NCI-H345 treated with DMSO at 0.1 percent for 48 hours (cell line): ENCODE results near the gene PPP2R1B.
"Not testable (repeated sequence)": the region's sequence is repeated elsewhere in the genome, so short reads cannot be mapped to it uniquely, and the experiment has no call there.

Experiments used
- DNase-seq: peaks from one replicate; lab custom pipeline; 2025; ENCODE audit not compliant: unreplicated experiment; lab: John Stamatoyannopoulos, UW

The PPP2R1B gene

GRCh38 chr11:111729071-111729830, 36.9 kb downstream of the PPP2R1B start:
- peak; percentile 21 for DNase-seq

- DNase-seq: no peak
These were observed 38.8 kb downstream of the PPP2R1B start for GRCh38 chr11:111727431-111727830.

- DNase-seq: no peak
These were observed 39.9 kb downstream of the PPP2R1B start for GRCh38 chr11:111726301-111726713.

DNA sequence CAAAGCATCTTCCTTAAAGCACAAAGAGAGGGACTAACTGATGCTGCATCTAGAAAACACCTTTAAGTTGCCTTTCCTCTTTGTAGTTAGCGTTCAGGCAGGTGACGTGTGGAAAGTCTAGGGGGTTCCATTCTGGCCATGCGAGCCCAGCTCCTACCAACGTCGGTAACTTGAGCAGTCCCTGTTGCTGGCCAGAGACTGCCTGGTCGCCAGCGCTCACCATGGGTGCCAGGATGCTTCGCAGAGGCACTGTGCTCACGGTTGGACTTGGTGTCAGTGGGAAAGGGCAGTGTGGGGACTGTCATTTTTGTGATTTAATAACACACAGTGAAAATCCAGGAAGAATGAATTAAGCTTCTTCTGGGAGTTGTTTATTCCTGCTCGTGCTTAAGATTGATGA, 40.6 kb downstream of the PPP2R1B start:
- DNase-seq: no peak

DNA sequence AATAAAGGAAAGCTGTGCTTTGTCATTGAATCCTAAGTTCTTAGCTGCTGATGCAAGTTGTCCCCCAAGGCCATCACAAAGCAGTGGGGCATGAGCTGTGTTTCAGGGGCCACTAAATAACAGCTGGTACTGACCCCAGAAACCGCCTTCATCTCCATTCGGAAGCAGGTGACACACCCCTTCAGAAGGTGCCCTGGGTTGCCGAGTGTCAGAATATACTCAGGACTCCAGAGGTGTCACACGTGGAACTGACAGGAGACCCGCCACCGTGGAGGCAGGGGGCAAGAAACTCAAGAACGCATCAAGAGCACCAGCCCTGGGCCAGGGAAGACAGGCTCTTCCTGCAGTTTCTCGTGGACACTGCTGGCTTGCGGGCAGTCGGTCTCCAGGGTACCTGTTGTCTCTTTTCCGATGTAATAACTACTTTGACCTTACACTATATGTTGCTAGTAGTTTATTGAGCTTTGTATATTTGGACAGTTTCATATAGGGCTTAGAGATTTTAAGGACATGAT, 41.5 kb downstream of the PPP2R1B start:
- DNase-seq: no peak

DNA sequence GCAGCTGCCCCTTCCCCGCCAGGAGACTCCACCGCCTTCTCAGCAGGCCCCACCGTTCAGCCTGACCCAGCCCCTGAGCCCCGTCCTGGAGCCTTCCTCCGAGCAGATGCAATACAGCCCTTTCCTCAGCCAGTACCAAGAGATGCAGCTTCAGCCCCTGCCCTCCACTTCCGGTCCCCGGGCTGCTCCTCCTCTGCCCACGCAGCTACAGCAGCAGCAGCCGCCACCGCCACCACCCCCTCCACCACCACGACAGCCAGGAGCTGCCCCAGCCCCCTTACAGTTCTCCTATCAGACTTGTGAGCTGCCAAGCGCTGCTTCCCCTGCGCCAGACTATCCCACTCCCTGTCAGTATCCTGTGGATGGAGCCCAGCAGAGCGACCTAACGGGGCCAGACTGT, 42.6 kb downstream of the PPP2R1B start:
- no peak for DNase-seq

GRCh38 chr11:111722501-111722900, 43.7 kb downstream of the PPP2R1B start:
- DNase-seq: no peak

GRCh38 chr11:111720801-111721494, 45.2 kb downstream of the PPP2R1B start:
- DNase-seq: no peak

DNA sequence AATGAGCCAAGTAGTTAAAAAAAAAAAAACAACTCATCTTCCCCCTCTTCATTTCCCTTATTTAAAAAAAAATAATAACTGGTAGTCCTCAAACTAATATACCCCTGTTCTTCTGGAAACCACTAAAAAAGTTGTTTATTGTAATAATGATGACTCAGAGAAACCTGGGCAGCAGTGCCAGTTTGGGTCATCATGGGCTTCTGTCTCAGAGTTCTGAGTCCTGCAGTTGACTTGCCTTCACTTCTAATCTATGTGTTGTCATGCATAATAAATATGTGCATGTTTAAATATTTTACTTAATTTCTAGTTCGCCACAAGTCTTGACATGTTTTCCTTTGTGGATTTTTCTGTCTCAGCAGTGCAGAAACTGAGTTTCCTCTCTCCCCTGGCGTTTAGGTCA, 46.8 kb downstream of the PPP2R1B start:
- no peak for DNase-seq

- no peak for DNase-seq
These were observed 47.3 kb downstream of the PPP2R1B start for GRCh38 chr11:111718859-111719258.

DNA sequence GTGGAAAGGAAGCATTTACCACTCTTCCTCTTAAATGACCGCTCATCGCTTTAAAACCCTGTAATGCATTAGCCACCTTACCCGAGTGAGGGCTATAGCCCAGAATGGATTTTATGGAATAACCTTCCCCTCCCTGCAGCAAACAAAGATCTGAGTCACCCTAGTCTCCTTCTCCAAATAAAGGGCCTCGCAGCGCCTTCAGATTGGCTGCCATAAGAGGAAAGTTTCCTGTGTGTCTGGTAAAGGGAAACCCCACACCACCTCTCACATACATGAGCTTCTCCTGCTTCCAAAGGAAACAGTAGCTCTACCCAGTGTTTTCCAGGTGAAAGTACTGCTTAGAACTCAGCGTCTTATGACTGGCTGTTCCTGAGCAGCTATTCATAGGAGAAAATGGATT, 47.8 kb downstream of the PPP2R1B start:
- DNase-seq: no peak

- not testable (repeated sequence) for DNase-seq
These were observed 48.5 kb downstream of the PPP2R1B start for GRCh38 chr11:111717660-111718059.

GRCh38 chr11:111715142-111715816, 50.9 kb downstream of the PPP2R1B start:
- DNase-seq: no peak

GRCh38 chr11:111714522-111714921, 51.7 kb downstream of the PPP2R1B start:
- no peak for DNase-seq

DNA sequence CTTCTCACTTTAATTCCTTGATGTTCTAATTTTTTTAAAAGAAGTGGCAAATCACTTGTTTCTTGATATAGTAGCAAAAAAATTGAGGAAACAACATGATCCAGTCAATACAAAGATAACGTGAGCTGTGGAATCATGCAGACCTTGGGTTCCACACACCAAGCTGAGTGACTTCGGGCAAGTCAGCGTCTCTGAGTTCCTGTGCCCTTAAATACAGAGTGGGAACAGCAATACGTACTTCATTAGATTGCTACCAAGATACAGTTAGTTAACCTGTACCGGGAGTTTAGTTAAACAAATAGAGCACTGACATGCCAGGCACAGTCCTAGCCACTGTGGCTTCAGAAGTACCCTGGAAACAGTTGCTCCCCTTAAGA, 58.5 kb downstream of the PPP2R1B start:
- DNase-seq: no peak

DNA sequence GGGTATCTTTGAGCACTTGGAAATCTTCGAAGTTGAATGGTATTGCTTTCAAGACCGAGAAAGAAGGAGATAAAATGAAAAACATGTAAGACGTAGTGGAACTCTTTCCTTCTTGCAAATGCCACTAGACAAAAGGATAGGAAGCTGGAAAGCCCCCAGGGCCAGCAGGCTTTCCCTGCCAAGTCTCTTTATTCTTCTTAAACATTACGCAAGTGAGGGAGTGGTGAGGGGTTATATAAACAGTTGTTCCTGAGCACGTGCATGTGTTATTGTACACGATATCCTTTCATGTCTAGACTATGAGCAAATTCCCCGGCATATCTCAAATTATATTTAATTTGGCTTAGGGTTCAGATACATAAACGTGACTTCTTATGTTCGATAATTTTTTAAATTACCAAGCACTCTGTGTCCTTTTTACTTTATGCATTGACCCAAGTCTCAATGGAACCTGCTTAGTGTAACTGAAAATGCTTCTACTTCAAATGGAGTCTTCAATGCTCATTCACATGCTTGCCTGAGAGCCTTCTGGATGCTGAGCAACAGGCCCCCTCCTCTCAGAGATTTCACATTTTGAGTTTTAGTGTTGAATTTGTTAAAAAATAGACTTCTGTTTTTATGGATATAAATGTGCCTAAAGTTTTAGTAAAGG, 59.0 kb downstream of the PPP2R1B start:
- no peak for DNase-seq

- no peak for DNase-seq
These were observed 62.6 kb downstream of the PPP2R1B start for GRCh38 chr11:111703576-111703975.

GRCh38 chr11:111702623-111703022, 63.6 kb downstream of the PPP2R1B start:
- no peak for DNase-seq

- DNase-seq: no peak
These were observed 66.0 kb downstream of the PPP2R1B start for GRCh38 chr11:111700162-111700561.

- DNase-seq: no peak
These were observed 66.5 kb downstream of the PPP2R1B start for GRCh38 chr11:111699579-111700156.
